ENCODE measurements around the gene BTC. TPM values are rescaled to one million over a fixed set of nuclear protein-coding genes. Genes with fewer than 3 reads are reported as not detected.

BTC gene, protein sequence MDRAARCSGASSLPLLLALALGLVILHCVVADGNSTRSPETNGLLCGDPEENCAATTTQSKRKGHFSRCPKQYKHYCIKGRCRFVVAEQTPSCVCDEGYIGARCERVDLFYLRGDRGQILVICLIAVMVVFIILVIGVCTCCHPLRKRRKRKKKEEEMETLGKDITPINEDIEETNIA
- polyA plus RNA-seq, result 0.97 TPM in 1 of 2 replicates, not detected in the other

DNA sequence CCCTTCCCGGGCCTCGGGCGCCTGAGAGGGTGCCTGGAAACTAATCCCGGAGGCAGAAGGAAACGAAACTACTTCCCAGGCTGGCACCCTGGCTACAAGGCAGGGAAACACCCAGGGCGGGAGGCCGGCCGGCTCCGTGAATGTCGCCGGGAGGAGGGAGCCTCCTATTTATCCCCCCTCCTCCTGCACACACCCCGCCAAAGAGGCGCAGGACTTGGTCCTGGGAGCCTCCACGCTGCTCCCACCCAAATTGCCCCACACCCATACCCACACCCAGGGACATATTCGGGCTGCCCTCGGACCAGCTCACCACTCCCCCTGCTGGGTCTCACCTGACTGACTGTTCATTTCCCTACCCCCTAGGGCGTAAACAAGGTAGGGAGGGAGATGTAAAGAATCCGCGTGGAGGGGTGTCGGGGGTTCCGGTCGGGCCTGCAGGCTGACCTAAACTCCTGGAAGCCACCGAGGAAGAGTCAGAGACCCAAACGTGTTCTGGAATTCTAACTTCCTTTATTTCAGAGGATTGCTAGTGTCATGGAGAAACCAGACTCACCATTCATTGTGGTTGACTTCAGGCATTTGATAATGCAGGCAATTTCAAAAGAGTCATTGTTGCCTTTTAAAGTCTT is at the start of gene BTC:
Gene BTC (minus strand): TSS at position 142 of the 629 bp plus-strand sequence. CDS start 198 bp downstream, outside the sequence.

Other genes starting within 250 kb of the BTC start
- 6.5 and 9.5 TPM in 2 replicates for gene PARM1, start 138.6 kb upstream of the BTC start, polyA plus RNA-seq

Data from Purkinje cell (primary cell).